HepG2 (cell line): ENCODE data around the gene TCF12. TPM values are rescaled to one million over a fixed set of nuclear protein-coding genes. Genes with fewer than 3 reads are reported as not detected.

ENCODE experiments used
- ATAC-seq: fragments of 200-7000 bp; cut with Tn5 transposase; 3 replicates; pipeline ENCODE4 v1.9.1; 2020; ENCODE audit warnings: mild to moderate bottlenecking, moderate library complexity
- BruUV-seq: library from RNA; stranded (reverse); fragments of 400-500 nt; replicated peaks from 2 replicates; lab custom pipeline; 2021; lab: Mats Ljungman, UMichigan
- CTCF ChIA-PET: fragments of 300-600 bp; formaldehyde crosslinking; extraction: SDS; loops from one replicate; lab custom pipeline; 2021; ENCODE audit warnings: low total read pairs, inconsistent platforms, low intra/inter-chr PET ratio; lab: Yijun Ruan, JAX
- POLR2A ChIA-PET: fragments of 350-600 bp; sonication (Branson Sonifier 250); formaldehyde crosslinking; loops from one replicate; lab custom pipeline; 2020; ENCODE audit warnings: antibody characterized with exemption, inconsistent platforms; lab: Yijun Ruan, JAX
- DNase-seq: peaks from one replicate; pipeline ENCODE4 v3.0.0-alpha.2; 2015; ENCODE audit warnings: low spot score
- FAIRE-seq: peaks from 3 replicates; lab custom pipeline; 2011; peaks lifted over from hg19 to GRCh38; lab: Jason Lieb, UNC
- H2AFZ ChIP-seq: one replicate; pipeline ENCODE4 v1.6.1; 2011; ENCODE audit warnings: low read length, inconsistent platforms
- H3K27ac ChIP-seq: fragments of 300-600 bp; 3 replicates; pipeline ENCODE4 v1.8.0; 2011; ENCODE audit warnings: mixed run types, mild to moderate bottlenecking, mixed read lengths, low read length, inconsistent platforms; ENCODE audit not compliant: insufficient read depth; ENCODE audit errors: extremely low read length
- H3K27me3 ChIP-seq, 2 experiments: fragments of 200-600 bp in 1 of 2; 2 replicates in 1 of 2; 3 replicates in 1 of 2; pipeline versions ENCODE4 v1.6.0 to v1.8.0; 2011; ENCODE audit warnings: low read length in 2 of 2, mild to moderate bottlenecking in 2 of 2, moderate library complexity in 2 of 2, inconsistent platforms in 1 of 2; ENCODE audit not compliant: insufficient read depth in 2 of 2, control insufficient read depth in 1 of 2
- H3K36me3 ChIP-seq, 2 experiments: fragments of 200-600 bp in 1 of 2; replicated peaks in 1 of 2; 2 replicates in 1 of 2; 3 replicates in 1 of 2; pipeline versions ENCODE4 v1.5.1 to v1.8.0; 2011; ENCODE audit warnings: low read length in 2 of 2, inconsistent platforms in 1 of 2; ENCODE audit not compliant: insufficient read depth in 2 of 2, control insufficient read depth in 1 of 2
- H3K4me1 ChIP-seq: 2 replicates; pipeline ENCODE4 v1.5.1; 2012; ENCODE audit warnings: low read length, inconsistent platforms; ENCODE audit not compliant: insufficient read depth
- H3K4me2 ChIP-seq: 2 replicates; pipeline ENCODE4 v1.6.0; 2011; ENCODE audit warnings: low read depth, low read length, inconsistent platforms
- H3K4me3 ChIP-seq, 3 experiments: fragments of 200-600 bp in 1 of 3; sonication (generic), shearing (Covaris generic) in 1 of 3; replicated peaks in 1 of 3; 2 replicates each; pipeline ENCODE4 v1.5.1; 2011 to 2016; ENCODE audit warnings: low read length in 3 of 3, inconsistent platforms in 2 of 3, low read depth in 2 of 3, mild to moderate bottlenecking in 2 of 3, control low read depth in 1 of 3, mixed read lengths in 1 of 3; ENCODE audit not compliant: insufficient read depth in 1 of 3
- H3K79me2 ChIP-seq: one replicate; pipeline ENCODE4 v1.6.1; 2011; ENCODE audit warnings: low read length, inconsistent platforms; ENCODE audit not compliant: insufficient read depth
- H3K9ac ChIP-seq: 2 replicates; pipeline ENCODE4 v1.6.0; 2011; ENCODE audit warnings: mild to moderate bottlenecking, low read depth, low read length, inconsistent platforms; ENCODE audit not compliant: insufficient read depth
- H3K9me3 ChIP-seq: 2 replicates; pipeline ENCODE4 v1.5.1; 2012; ENCODE audit warnings: mild to moderate bottlenecking, low read length
- H4K20me1 ChIP-seq: 2 replicates; pipeline ENCODE4 v1.6.0; 2011; ENCODE audit warnings: inconsistent platforms, mild to moderate bottlenecking, low read length, moderate library complexity; ENCODE audit not compliant: insufficient read depth
- AKAP8 ChIP-seq: sonication (generic); formaldehyde crosslinking; IDR thresholded peaks from 2 replicates; pipeline ENCODE4 v1.5.1; 2020; ENCODE audit warnings: mild to moderate bottlenecking, missing genetic modification reagents
- BORCS8-MEF2B ChIP-seq: sonication (generic); formaldehyde crosslinking; IDR thresholded peaks from 2 replicates; pipeline ENCODE4 v1.8.0; 2022; ENCODE audit warnings: mild to moderate bottlenecking, missing genetic modification reagents
- CAMTA2 ChIP-seq: sonication (generic); formaldehyde crosslinking; IDR thresholded peaks from 2 replicates; pipeline ENCODE4 v1.4.0; 2020; ENCODE audit warnings: mild to moderate bottlenecking, missing genetic modification reagents, borderline replicate concordance
- MNT ChIP-seq: fragments of 450-650 bp; IDR thresholded peaks from 2 replicates; pipeline ENCODE4 v1.6.1; 2016
- REXO4 ChIP-seq: sonication (generic); formaldehyde crosslinking; IDR thresholded peaks from 2 replicates; pipeline ENCODE4 v1.8.0; 2022; ENCODE audit warnings: missing genetic modification reagents, mild to moderate bottlenecking, borderline replicate concordance
- ZBTB46 ChIP-seq: sonication (generic); formaldehyde crosslinking; IDR thresholded peaks from 2 replicates; pipeline ENCODE4 v1.4.0; 2020; ENCODE audit warnings: mild to moderate bottlenecking, missing genetic modification reagents, borderline replicate concordance
- ZEB1 ChIP-seq: IDR thresholded peaks from 2 replicates; pipeline ENCODE4 v1.6.1; 2012; ENCODE audit warnings: mild to moderate bottlenecking, low read depth, inconsistent platforms; ENCODE audit not compliant: insufficient replicate concordance
- ZFP36L1 ChIP-seq: sonication (generic); formaldehyde crosslinking; IDR thresholded peaks from 2 replicates; pipeline ENCODE4 v1.8.0; 2022; ENCODE audit warnings: mild to moderate bottlenecking, missing genetic modification reagents, moderate library complexity
- ZHX2 ChIP-seq, 2 experiments: sonication (generic) in 1 of 2; formaldehyde crosslinking in 1 of 2; IDR thresholded peaks; 2 replicates each; pipeline versions ENCODE4 v1.6.1 to v1.9.0; 2014 to 2022; ENCODE audit warnings: antibody characterized with exemption in 1 of 2, borderline replicate concordance in 1 of 2, inconsistent platforms in 1 of 2, low read depth in 1 of 2, missing genetic modification reagents in 1 of 2
- ZNF253 ChIP-seq: sonication (generic); formaldehyde crosslinking; IDR thresholded peaks from 2 replicates; pipeline ENCODE4 v1.8.0; 2022; ENCODE audit warnings: mild to moderate bottlenecking, missing genetic modification reagents, borderline replicate concordance
- ZNF709 ChIP-seq: sonication (generic); formaldehyde crosslinking; IDR thresholded peaks from 2 replicates; pipeline ENCODE4 v1.5.0; 2020; ENCODE audit warnings: mild to moderate bottlenecking, missing genetic modification reagents
- WGBS: methylation state at CpG from one replicate; pipeline ENCODE4 v1.1.6; 2017; ENCODE audit warnings: low lambda C conversion rate; 5-methylcytosine and 5-hydroxymethylcytosine counted together
- in situ Hi-C: cut with HindIII; loops from 2 replicates; pipeline ENCODE4 v1.10.0; 2017; ENCODE audit warnings: low pct_unique_long_range_greater_than_20kb; ENCODE audit not compliant: extremely low pct_ligation_motif_present
- intact Hi-C: fragments of 100-400 bp; cut with micrococcal nuclease; formaldehyde crosslinking; loops from one replicate; pipeline ENCODE4 v1.10.0; 2022; ENCODE audit not compliant: unreplicated experiment
- polyA plus RNA-seq, 8 experiments: library from polyadenylated mRNA; depleted of rRNA in 3 of 8; stranded (reverse) in 7 of 8; unstranded in 1 of 8; fragments of >200 nt; fragmentation: Illumina TruSeq in 4 of 8; extraction: Trizol in 4 of 8; gene quantifications; 2 replicates each; pipeline versions ENCODE4 v1.2.1 to v1.2.3, GENCODE V29; 2011 to 2016; ENCODE audit warnings: low read depth in 4 of 8, missing spikeins in 1 of 8, mixed read lengths in 1 of 8; ENCODE audit not compliant: insufficient read depth in 1 of 8
- total RNA-seq, 5 experiments: library from RNA; depleted of rRNA; stranded (reverse); fragments of >200 nt; fragmentation: Illumina TruSeq; extraction: Trizol; gene quantifications; 2 replicates each; pipeline ENCODE4 v1.2.3, GENCODE V29; 2016; ENCODE audit warnings: low read depth in 1 of 5

The TCF12 gene
- total and polyA plus RNA-seq, 2 of the 13 experiments (the other 11 are each of a cell fraction or from before 2014, with no cell fraction given) = 48.6 to 51.1 TPM

GRCh38 chr15:57064033-57064432 is 145.6 kb downstream of the TCF12 start (continued):
- TF ChIP-seq ZNF709 (CRISPR knock-in tag) = no peak
- no peak for TF ChIP-seq CAMTA2 (CRISPR knock-in tag)
- no peak for TF ChIP-seq REXO4 (CRISPR knock-in tag)
- no peak for TF ChIP-seq AKAP8 (CRISPR knock-in tag)
- TF ChIP-seq BORCS8-MEF2B (CRISPR knock-in tag) = no peak

GRCh38 chr15:57069423-57069822 is 151.0 kb downstream of the TCF12 start:
- H3K4me1 ChIP-seq = peaks cover 9% of the 10 kb centered on the region
- 100% methylated on average over 2 of the region's 2 CpGs for WGBS
- no peaks in the 10 kb centered on the region for H3K27me3 ChIP-seq
- ChIA-PET CTCF (no interaction called here), POLR2A (no interaction called here)
- no peak overlapping the region for H3K27ac ChIP-seq
- H3K36me3 ChIP-seq = peaks cover 1 to 4% of the 10 kb centered on the region in 2 experiments; a peak in 2 of 5 replicates
- FAIRE-seq = no peak
- peaks cover 15% of the 10 kb centered on the region for H3K79me2 ChIP-seq
- H3K9ac ChIP-seq = no peak overlapping the region
- TF ChIP-seq ZBTB46 (CRISPR knock-in tag) (no peak), ZEB1 (no peak), ZFP36L1 (CRISPR knock-in tag) (no peak), ZHX2 (IDR thresholded peaks at IDR 0.05; ENCODE audit: low read depth) (no peak), ZHX2 (CRISPR knock-in tag; IDR thresholded peaks at IDR 0.05; ENCODE audit: borderline replicate concordance) (no peak), ZNF253 (CRISPR knock-in tag) (no peak), MNT (no peak)
- no peak overlapping the region for H3K4me2 ChIP-seq
- intact Hi-C loops (no loop called here), in situ Hi-C loops (no loop called here)
- H4K20me1 ChIP-seq = no peaks in the 10 kb centered on the region
- no peak for ATAC-seq
- H3K9me3 ChIP-seq = no peaks in the 10 kb centered on the region
- BruUV-seq = no TSS peak
- DNase-seq = no peak
- H3K4me3 ChIP-seq = no peak overlapping the region
- no peak overlapping the region for H2AFZ ChIP-seq
